Measurements from ENCODE around the gene PINK1. TPM values are rescaled to one million over a fixed set of nuclear protein-coding genes. Genes with fewer than 3 reads are reported as not detected.
A peak's percentile ranks its signal among the peaks of the same experiment; 100 is the strongest.

PINK1 gene
- total and polyA plus RNA-seq, 2 of the 13 experiments (the other 11 are each of a cell fraction or from before 2014, with no cell fraction given), result 15.3 to 16.1 TPM

GRCh38 chr1:20614131-20614579 lies 19.1 kb upstream of the PINK1 start (continued):
- TF ChIP-seq ZHX1 (CRISPR knock-in tag; IDR thresholded peaks at IDR 0.05; ENCODE audit: low read depth) (no peak), MEIS1 (CRISPR knock-in tag; IDR thresholded peaks at IDR 0.05; ENCODE audit: borderline replicate concordance) (0 out of 2 replicates have a peak, but pooled peaks have one; percentile 2), TSC22D2 (CRISPR knock-in tag; IDR thresholded peaks at IDR 0.05; ENCODE audit: borderline replicate concordance) (no peak)

GRCh38 chr1:20615946-20616846 lies 17.1 kb upstream of the PINK1 start:
- H3K4me3 ChIP-seq (replicated peaks in 1 of 3; ENCODE audit: insufficient read depth in 1 of 3, low read depth in 2 of 3, low read length in 3 of 3), result no peak overlapping the region
- CTCF ChIA-PET (ENCODE audit: low intra/inter-chr PET ratio, low total read pairs), result no interaction called here
- DNase-seq (ENCODE audit: low spot score), result no peak
- POLR2A ChIA-PET, result no interaction called here
- H3K9ac ChIP-seq (ENCODE audit: insufficient read depth, low read depth, low read length), result no peak overlapping the region
- 58% methylated on average over 20 of the region's 20 CpGs for WGBS (ENCODE audit: low lambda C conversion rate)
- no peaks in the 10 kb centered on the region for H3K79me2 ChIP-seq (ENCODE audit: insufficient read depth, low read length)
- H3K9me3 ChIP-seq (ENCODE audit: low read length), result no peaks in the 10 kb centered on the region
- no peak overlapping the region for H2AFZ ChIP-seq (ENCODE audit: low read length)
- FAIRE-seq, result no peak
- H3K4me2 ChIP-seq (ENCODE audit: low read depth, low read length), result no peak overlapping the region
- H3K27ac ChIP-seq (ENCODE audit: extremely low read length, insufficient read depth, low read length), result no peak overlapping the region
- H3K27me3 ChIP-seq (ENCODE audit: control insufficient read depth in 1 of 2, insufficient read depth in 2 of 2, low read length in 2 of 2), result no peaks in the 10 kb centered on the region
- H3K36me3 ChIP-seq (replicated peaks in 1 of 2; ENCODE audit: control insufficient read depth in 1 of 2, insufficient read depth in 2 of 2, low read length in 2 of 2), result no peaks in the 10 kb centered on the region
- peaks cover 22% of the 10 kb centered on the region for H3K4me1 ChIP-seq (ENCODE audit: insufficient read depth, low read length)
- H4K20me1 ChIP-seq (ENCODE audit: insufficient read depth, low read length), result no peaks in the 10 kb centered on the region
- intact Hi-C loops (cut with micrococcal nuclease; ENCODE audit: unreplicated experiment) (no loop called here), in situ Hi-C loops (cut with HindIII; ENCODE audit: extremely low pct_ligation_motif_present, low pct_unique_long_range_greater_than_20kb) (no loop called here)
- BruUV-seq (replicated peaks), result no TSS peak
- no peak for ATAC-seq
- TF ChIP-seq STAT6 (CRISPR knock-in tag; IDR thresholded peaks at IDR 0.05; ENCODE audit: borderline replicate concordance) (no peak), ZNF609 (CRISPR knock-in tag; IDR thresholded peaks at IDR 0.05; ENCODE audit: borderline replicate concordance) (no peak), ZNF10 (CRISPR knock-in tag; IDR thresholded peaks at IDR 0.05; ENCODE audit: borderline replicate concordance, low read depth) (no peak), TAF1 (CRISPR knock-in tag; IDR thresholded peaks at IDR 0.05) (no peak), ZNF557 (CRISPR knock-in tag; IDR thresholded peaks at IDR 0.05) (no peak), ZNF720 (CRISPR knock-in tag; IDR thresholded peaks at IDR 0.05) (no peak), ZNF282 (IDR thresholded peaks at IDR 0.05; ENCODE audit: partially characterized antibody) (no peak), MEIS2 (CRISPR knock-in tag; IDR thresholded peaks at IDR 0.05) (no peak)

All from HepG2 (cell line).